Pancreas (tissue), 10 donors: Measurements from ENCODE around the gene CCER1. TPM values are rescaled to one million over a fixed set of nuclear protein-coding genes. Genes with fewer than 3 reads are reported as not detected.

Experiments
- ATAC-seq, 4 donors: fragments of 200-7000 bp; cut with Tn5 transposase; one replicate each; pipeline versions ENCODE4 v1.8.0 to v1.9.1; 2020; ENCODE audit warnings: mild to moderate bottlenecking in 4 of 4, moderate library complexity in 4 of 4
- DNase-seq, 6 donors: peaks; one replicate each; pipeline ENCODE4 v3.0.0-alpha.2; 2020
- FAIRE-seq: peaks from 2 replicates; lab custom pipeline; 2012; peaks lifted over from hg19 to GRCh38; lab: Jason Lieb, UNC
- H3K27ac ChIP-seq, 4 donors: fragments of 200-600 bp; sonication (generic); 1 replicate in 3 of 4; 2 replicates in 1 of 4; pipeline versions ENCODE4 v1.5.0 to v1.8.0; 2020
- H3K27me3 ChIP-seq, 4 donors: fragments of 200-600 bp; one replicate each; pipeline ENCODE4 v1.8.0; 2021
- H3K36me3 ChIP-seq, 3 donors: fragments of 200-600 bp; sonication (generic) in 1 of 3; one replicate each; pipeline versions ENCODE4 v1.5.0 to v1.8.0; 2020 to 2021
- H3K4me1 ChIP-seq, 3 donors: fragments of 200-600 bp; one replicate each; pipeline ENCODE4 v1.8.0; 2021
- H3K4me3 ChIP-seq, 4 donors: fragments of 200-600 bp; sonication (generic) in 2 of 4; one replicate each; pipeline versions ENCODE4 v1.5.0 to v1.8.0; 2020 to 2021
- H3K9me3 ChIP-seq, 4 donors: fragments of 200-600 bp; one replicate each; pipeline ENCODE4 v1.8.0; 2021
- CTCF ChIP-seq, 4 donors: fragments of 200-600 bp; sonication (generic) in 3 of 4; IDR thresholded peaks; one replicate each; pipeline versions ENCODE4 v1.5.0 to v1.8.0; 2021; ENCODE audit warnings: antibody characterized with exemption in 4 of 4
- WGBS, 2 donors: extraction: QIAGEN DNeasy Blood & Tissue Kit; methylation state at CpG; one replicate each; pipeline ENCODE4 v1.1.7; 2013; 5-methylcytosine and 5-hydroxymethylcytosine counted together
- intact Hi-C, 3 donors: fragments of 100-400 bp; cut with DNase I; formaldehyde crosslinking; loops; one replicate each; pipeline versions ENCODE4 v1.11.1 to v1.14.2; 2022
- polyA plus RNA-seq, 2 donors: library from polyadenylated mRNA; stranded (reverse); fragments of 200-250 nt; gene quantifications; one replicate each; pipeline ENCODE4 v1.2.3, GENCODE V29; 2013
- total RNA-seq, 6 donors: library from RNA; stranded (reverse); fragmentation: NEBNext Ultra II Directional in 4 of 6; extraction: Animal tissue kit (Norgen Biotek cat#: 25700) in 4 of 6; gene quantifications; one replicate each; pipeline versions ENCODE4 v1.2.1 to v1.2.4, GENCODE V29; 2021 to 2023
- donor health status: healthy with polysubstance abuse.
- donor health status: DM: no; HTN: no; CAD: no; lungs with moderate emphysema.
- donor health status: DM: no; HTN: no; CAD: no.
- donor health status: control.
- donor health status: control.
- donor health status: Bipolar disorder and iron deficiency.
- donor health status: DM: yes; HTN: yes; CAD: no.
- donor health status: DM: no; HTN: no; CAD: no.
- donor health status: DM: no; HTN: no; CAD: no.
- donor health status: DM: yes; HTN: yes; CAD: no.

The CCER1 gene
- total and polyA plus RNA-seq, 8 donors, result not detected

GRCh38 chr12:90979019-90979418 lies 24.0 kb upstream of the CCER1 start:
- WGBS, 2 donors, result 74 to 80% methylated on average over 3 of the region's 3 CpGs
- H3K9me3 ChIP-seq, result no peaks in the 10 kb centered on the region
- no peaks in the 10 kb centered on the region for H3K4me1 ChIP-seq
- H3K4me3 ChIP-seq, result no peak overlapping the region
- FAIRE-seq, result no peak
- no peak for DNase-seq
- no peak for ATAC-seq
- H3K27me3 ChIP-seq, result no peaks in the 10 kb centered on the region
- H3K36me3 ChIP-seq, result no peaks in the 10 kb centered on the region
- TF ChIP-seq CTCF (IDR thresholded peaks at IDR 0.05), result no peak
- intact Hi-C loops, result loop anchor here in 1 of 3 donors (10.0 kb wide), 1 partner anchor 376 kb away; no protein-coding TSS in a partner anchor
- H3K27ac ChIP-seq, result no peak overlapping the region

DNA sequence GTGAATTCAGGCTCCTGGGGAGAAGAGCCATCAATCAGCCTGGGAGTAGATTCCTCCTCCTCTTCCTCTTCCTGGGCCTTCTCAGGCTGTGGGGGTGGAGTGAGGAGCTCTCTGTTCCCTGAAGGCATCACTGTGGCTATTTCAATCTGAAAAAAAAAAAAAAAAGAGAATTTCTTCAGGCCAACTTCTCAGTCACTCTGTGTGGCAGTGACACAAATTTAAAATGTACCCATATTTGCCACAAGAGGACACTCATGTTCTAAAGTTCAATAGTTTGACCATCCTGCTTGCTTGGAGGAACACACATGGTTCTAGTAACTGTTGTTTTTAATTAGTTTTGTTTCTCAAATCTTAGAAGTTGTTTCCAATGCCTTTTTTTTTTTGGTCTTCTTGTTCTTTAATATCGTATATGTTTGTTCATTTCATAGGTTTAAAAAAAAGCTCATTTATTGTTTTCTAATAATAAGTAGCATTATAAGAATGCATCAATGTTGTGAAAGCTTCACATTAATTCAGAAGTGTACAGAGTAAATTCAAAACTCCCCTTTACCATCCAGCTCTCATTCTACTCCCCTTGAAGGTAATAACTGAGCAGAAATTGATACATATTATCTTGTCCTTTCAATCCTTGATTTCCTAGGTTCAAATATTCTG lies 23.3 kb upstream of the CCER1 start:
- no peaks in the 10 kb centered on the region for H3K4me1 ChIP-seq
- H3K4me3 ChIP-seq, result no peak overlapping the region
- WGBS, 2 donors, result 25 to 41% methylated on average over 1 of the region's 1 CpG
- peak; percentile 21 to 41 (median 26) for TF ChIP-seq CTCF (IDR thresholded peaks at IDR 0.05)
- intact Hi-C loops, result loop anchor here in 1 of 3 donors (10.0 kb wide), 1 partner anchor 377 kb away; no protein-coding TSS in a partner anchor
- ATAC-seq (peak in 3 of 4 donors; percentile 79 to 83 (median 83)), DNase-seq (no peak), FAIRE-seq (peak; percentile 91)
- no peaks in the 10 kb centered on the region for H3K27me3 ChIP-seq
- no peak overlapping the region for H3K27ac ChIP-seq
- no peaks in the 10 kb centered on the region for H3K9me3 ChIP-seq
- H3K36me3 ChIP-seq, result no peaks in the 10 kb centered on the region

DNA sequence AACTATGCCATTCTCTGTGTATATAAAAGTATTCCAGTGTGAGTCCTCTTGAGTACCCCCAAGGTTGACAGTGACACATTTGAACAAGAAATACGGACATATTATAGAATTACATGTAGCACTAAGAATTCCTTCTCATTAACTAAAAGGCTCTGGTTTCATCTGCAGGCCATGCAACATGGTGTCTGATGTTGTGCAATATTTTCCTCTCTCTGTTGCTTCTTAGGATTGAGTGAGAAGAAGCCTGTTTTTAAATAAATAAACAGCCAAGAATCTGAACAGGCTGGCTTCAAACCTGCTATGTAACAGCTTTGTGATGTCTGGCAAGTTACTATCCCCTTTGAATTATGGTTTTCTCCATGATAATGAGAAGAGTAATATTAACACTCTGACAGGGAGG lies 22.2 kb upstream of the CCER1 start:
- Histone ChIP-seq H3K36me3 (no peaks in the 10 kb centered on the region), H3K27ac (no peak overlapping the region), H3K4me3 (no peak overlapping the region), H3K27me3 (no peaks in the 10 kb centered on the region), H3K4me1 (no peaks in the 10 kb centered on the region), H3K9me3 (no peaks in the 10 kb centered on the region)
- DNase-seq (no peak), ATAC-seq (no peak), FAIRE-seq (no peak)
- TF ChIP-seq CTCF (IDR thresholded peaks at IDR 0.05), result no peak
- intact Hi-C loops, result loop anchor here in 1 of 3 donors (10.0 kb wide), 1 partner anchor 378 kb away; no protein-coding TSS in a partner anchor
- 68 to 71% methylated on average over 1 of the region's 1 CpG for WGBS, 2 donors

GRCh38 chr12:90974286-90974685 lies 19.3 kb upstream of the CCER1 start:
- DNase-seq, result no peak
- intact Hi-C loops, result loop anchor here in 1 of 3 donors (10.0 kb wide), 1 partner anchor 381 kb away; no protein-coding TSS in a partner anchor
- Histone ChIP-seq H3K4me3 (no peak overlapping the region), H3K27me3 (no peaks in the 10 kb centered on the region), H3K9me3 (no peaks in the 10 kb centered on the region), H3K4me1 (no peaks in the 10 kb centered on the region), H3K27ac (no peak overlapping the region), H3K36me3 (no peaks in the 10 kb centered on the region)
- TF ChIP-seq CTCF (IDR thresholded peaks at IDR 0.05), result no peak
- FAIRE-seq, result no peak
- ATAC-seq, result no peak

- Histone ChIP-seq H3K4me3 (no peak overlapping the region), H3K27me3 (no peaks in the 10 kb centered on the region), H3K36me3 (no peaks in the 10 kb centered on the region), H3K9me3 (no peaks in the 10 kb centered on the region), H3K27ac (no peak overlapping the region), H3K4me1 (no peaks in the 10 kb centered on the region)
- intact Hi-C loops, result loop anchor here in 1 of 3 donors (10.0 kb wide), 1 partner anchor 383 kb away; no protein-coding TSS in a partner anchor
- DNase-seq, result no peak
- no peak for FAIRE-seq
- TF ChIP-seq CTCF (IDR thresholded peaks at IDR 0.05), result no peak
- ATAC-seq, result no peak
These were observed 17.2 kb upstream of the CCER1 start for GRCh38 chr12:90972226-90972625.
